Esophagus muscularis mucosa (tissue), 4 donors: ENCODE results near the gene NRXN3.

ENCODE experiments used
- EP300 ChIP-seq: sonication (generic); formaldehyde crosslinking; IDR thresholded peaks from one replicate; pipeline ENCODE4 v1.6.1; 2017; ENCODE audit warnings: antibody characterized with exemption
- POLR2A ChIP-seq: fragments of 450-650 bp; IDR thresholded peaks from one replicate; pipeline ENCODE4 v1.6.1; 2017; ENCODE audit warnings: antibody characterized with exemption, moderate library complexity, mild to moderate bottlenecking, low read depth
- POLR2AphosphoS5 ChIP-seq, 2 donors: sonication (generic); formaldehyde crosslinking; IDR thresholded peaks; one replicate each; pipeline ENCODE4 v1.6.1; 2017; ENCODE audit warnings: antibody characterized with exemption in 2 of 2
- TF ChIP-seq, protein P1 (sequence below), 3 experiments: fragments of 200-600 bp in 2 of 3; fragments of 450-650 bp in 1 of 3; sonication (generic) in 2 of 3; IDR thresholded peaks; one replicate each; pipeline ENCODE4 v1.5.1; 2017 to 2019; ENCODE audit warnings: antibody characterized with exemption in 3 of 3, mild to moderate bottlenecking in 2 of 3, moderate library complexity in 1 of 3

DNA sequence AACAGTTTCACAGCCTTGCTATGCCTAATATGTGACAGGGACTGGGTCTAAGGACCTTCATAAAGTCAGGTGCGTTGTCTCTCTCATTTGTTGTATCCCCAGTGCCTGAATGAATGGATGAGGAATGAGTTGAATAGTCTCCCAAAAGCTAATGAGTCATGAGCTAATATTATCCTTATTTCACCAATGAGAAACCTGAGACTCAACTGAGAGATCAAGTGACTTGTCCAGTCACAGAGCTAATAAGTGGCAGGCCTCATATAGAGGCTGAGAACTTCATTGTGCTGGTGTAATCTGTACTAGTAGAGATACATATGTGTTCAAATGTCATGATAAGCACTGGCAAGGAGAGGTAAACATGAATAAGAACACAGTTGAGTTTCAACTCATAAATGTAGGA, 612.4 kb downstream of the NRXN3 start:
- TF ChIP-seq POLR2AphosphoS5 (IDR thresholded peaks at IDR 0.05) (no peak), EP300 (no peak), POLR2A (no peak)
- TF ChIP-seq, protein P1, sequence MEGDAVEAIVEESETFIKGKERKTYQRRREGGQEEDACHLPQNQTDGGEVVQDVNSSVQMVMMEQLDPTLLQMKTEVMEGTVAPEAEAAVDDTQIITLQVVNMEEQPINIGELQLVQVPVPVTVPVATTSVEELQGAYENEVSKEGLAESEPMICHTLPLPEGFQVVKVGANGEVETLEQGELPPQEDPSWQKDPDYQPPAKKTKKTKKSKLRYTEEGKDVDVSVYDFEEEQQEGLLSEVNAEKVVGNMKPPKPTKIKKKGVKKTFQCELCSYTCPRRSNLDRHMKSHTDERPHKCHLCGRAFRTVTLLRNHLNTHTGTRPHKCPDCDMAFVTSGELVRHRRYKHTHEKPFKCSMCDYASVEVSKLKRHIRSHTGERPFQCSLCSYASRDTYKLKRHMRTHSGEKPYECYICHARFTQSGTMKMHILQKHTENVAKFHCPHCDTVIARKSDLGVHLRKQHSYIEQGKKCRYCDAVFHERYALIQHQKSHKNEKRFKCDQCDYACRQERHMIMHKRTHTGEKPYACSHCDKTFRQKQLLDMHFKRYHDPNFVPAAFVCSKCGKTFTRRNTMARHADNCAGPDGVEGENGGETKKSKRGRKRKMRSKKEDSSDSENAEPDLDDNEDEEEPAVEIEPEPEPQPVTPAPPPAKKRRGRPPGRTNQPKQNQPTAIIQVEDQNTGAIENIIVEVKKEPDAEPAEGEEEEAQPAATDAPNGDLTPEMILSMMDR (IDR thresholded peaks at IDR 0.05): no peak
